ENCODE measurements around the gene HCAR3. TPM values are rescaled to one million over a fixed set of nuclear protein-coding genes. Genes with fewer than 3 reads are reported as not detected.

HCAR3 gene
- 0.22 to 0.47 TPM (median 0.30 TPM) in 4 of 5 replicates, not detected in the other for total RNA-seq (2022; extraction: Qiagen RNA extraction; ENCODE audit: low read depth)

DNA sequence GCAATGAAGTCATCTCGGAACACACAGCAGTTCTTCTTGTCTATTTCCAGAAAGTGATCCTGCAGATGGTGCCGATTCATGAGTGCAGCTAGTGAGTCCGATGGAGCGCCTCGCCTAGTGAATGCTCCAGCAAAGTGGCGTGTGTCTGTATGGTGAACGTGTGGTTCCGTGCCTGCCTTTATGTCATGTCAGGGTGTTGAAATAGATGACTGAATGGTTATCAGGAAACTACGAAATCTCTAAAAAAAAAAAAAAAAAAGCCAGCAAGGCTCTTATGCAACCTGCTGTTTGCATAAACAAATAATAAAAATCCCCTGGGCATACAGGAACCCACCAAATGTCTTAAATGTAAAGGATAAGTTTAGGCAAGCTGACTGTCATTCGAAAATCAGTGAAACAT is at the start of gene HCAR3:
Gene HCAR3, minus strand, starts transcription at position 154 of the 400 bp plus-strand sequence. Its CDS starts 74 bp downstream, at position 80.

DNA sequence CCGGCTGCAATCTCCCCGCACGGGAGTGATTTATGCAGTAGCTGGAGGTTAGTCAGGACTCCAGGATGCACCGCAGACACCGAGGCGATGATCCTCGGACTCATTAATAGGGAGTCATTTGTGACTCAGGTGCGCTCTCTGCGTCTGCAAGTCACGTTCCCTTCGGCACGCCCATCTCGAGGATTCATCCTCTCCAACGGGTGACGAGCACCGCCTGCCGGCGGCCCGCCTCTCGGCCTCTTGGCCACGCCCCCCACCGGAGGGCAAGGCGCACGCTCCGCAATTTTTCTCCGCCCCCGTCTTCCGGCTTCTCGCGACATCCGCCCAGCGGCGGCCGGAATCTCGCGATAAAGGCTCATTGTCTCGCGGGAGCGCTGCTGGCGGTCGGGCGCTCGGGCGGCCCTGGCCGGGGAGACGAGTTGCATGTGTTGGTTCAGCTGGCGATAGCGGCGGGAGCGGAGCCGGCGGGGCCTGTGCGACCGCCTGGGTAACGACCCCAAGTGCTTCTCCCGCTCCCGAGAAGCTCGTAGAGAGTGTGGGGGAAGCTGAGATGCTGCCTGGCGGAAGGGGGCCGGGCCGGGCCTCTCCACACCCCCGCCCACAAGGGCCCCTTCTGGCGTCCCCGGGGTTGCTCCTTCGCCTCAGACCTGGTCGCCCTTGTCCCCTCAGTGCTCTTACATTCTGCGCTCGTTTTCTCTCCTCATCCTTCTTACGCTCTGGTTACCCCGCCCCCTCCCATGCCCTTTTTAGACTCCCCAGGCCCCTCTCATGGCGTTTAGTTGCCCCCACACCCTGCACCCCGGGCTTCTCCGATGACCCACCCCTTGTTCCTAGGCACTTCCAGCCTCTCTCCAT is 36.1 kb upstream of the HCAR3 start, which contains the start of gene DENR:
Gene DENR, plus strand, starts transcription at position 361 of the 855 bp plus-strand sequence. CDS start 878 bp downstream, outside the sequence.

DNA sequence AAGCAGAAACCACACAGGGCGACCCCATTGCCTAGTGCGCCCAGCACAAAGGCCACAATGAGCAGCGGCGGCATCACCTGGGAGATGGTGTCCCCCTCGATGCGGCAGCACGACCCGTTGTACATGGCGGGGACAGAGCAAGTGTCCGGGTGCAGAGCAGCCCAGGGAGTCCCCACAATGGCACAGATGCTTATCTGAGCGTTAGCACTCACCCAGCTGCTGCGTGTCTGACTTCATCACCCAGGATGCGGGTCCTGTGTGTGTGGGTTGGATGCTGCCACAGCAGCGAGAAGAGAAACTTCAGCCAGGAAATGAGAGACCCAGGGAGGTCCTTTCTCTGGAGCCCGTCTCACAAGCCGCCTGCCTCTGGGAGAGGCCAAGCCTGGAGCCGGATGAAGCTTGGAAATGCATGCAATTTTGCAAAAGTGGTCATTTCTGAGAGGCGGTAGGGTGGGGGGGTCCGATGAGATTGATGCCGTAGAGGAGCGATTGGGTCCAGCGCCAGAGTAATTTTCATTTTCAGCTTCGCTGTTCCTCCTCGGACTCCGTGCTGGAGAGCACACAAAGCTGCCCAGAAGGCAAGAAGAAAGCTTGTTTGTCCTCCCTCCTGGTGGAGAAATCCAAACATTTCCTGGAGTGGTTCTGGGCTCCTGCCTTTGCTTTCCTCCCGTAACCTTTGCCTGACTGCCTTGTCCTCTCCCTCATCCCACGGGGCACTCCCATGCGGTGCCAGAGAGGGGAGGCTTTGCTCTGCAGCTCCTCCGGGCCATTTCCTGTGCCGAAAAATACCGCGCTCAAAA is 13.8 kb upstream of the HCAR3 start, which contains the start of gene HCAR1:
Gene HCAR1, minus strand, starts transcription at position 630 of the 800 bp plus-strand sequence. Its CDS starts 505 bp downstream, at position 125.

DNA sequence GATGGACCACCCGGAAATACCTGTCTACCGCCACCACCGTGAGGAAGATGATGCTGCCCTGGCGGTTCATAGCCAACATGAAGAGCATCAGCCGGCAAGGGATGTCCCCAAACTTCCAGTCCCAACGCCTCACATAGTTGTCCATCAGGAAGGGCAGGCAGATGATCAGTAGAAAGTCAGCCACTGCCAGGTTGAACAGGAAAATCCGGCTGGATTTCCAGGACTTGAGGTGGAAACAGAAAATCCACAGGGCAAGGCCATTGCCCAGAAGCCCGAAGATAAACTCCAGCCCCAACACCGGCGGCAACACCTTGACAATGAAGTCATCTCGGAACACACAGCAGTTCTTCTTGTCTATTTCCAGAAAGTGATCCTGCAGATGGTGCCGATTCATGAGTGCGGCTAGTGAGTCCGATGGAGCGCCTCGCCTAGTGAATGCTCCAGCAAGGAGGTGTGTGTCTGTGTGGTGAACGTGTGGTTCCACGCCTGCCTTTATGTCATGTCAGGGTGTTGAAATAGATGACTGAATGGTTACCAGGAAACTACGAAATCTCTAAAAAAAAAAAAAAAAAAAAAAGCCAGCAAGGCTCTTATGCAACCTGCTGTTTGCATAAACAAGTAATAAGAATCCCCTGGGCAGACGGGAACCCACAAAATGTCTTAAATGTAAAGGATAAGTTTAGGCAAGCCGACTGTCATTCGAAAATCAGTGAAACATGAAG is 13.6 kb downstream of the HCAR3 start, which contains the start of gene HCAR2:
Gene HCAR2, minus strand, starts transcription at position 468 of the 722 bp plus-strand sequence. Its CDS starts 74 bp downstream, at position 394.

Other genes with a start within 250 kb of the HCAR3 start
- 25.7 to 27.5 TPM (median 26.4 TPM) in 5 replicates for gene ZCCHC8, start 215.9 kb downstream of the HCAR3 start, total RNA-seq (2022; extraction: Qiagen RNA extraction; ENCODE audit: low read depth)
- gene RSRC2, start 189.9 kb downstream of the HCAR3 start, total RNA-seq (2022; extraction: Qiagen RNA extraction; ENCODE audit: low read depth) = 52.3 to 76.3 TPM (median 56.7 TPM) in 5 replicates
- gene KNTC1, start 189.6 kb downstream of the HCAR3 start, total RNA-seq (2022; extraction: Qiagen RNA extraction; ENCODE audit: low read depth) = 20.6 to 25.7 TPM (median 23.9 TPM) in 5 replicates
- gene HCAR2, start 13.5 kb downstream of the HCAR3 start, total RNA-seq (2022; extraction: Qiagen RNA extraction; ENCODE audit: low read depth) = 0.26 to 0.78 TPM (median 0.30 TPM) in 5 replicates
- gene HCAR1, start 14.0 kb upstream of the HCAR3 start, total RNA-seq (2022; extraction: Qiagen RNA extraction; ENCODE audit: low read depth) = 0.02 to 0.05 TPM (median 0.03 TPM) in 4 of 5 replicates, not detected in the other
- gene DENR, start 36.0 kb upstream of the HCAR3 start, total RNA-seq (2022; extraction: Qiagen RNA extraction; ENCODE audit: low read depth) = 57.1 to 71.4 TPM (median 60.7 TPM) in 5 replicates
- gene CCDC62, start 57.8 kb upstream of the HCAR3 start, total RNA-seq (2022; extraction: Qiagen RNA extraction; ENCODE audit: low read depth) = 0.04 to 0.09 TPM (median 0.06 TPM) in 4 of 5 replicates, not detected in the other
- 11.0 to 13.0 TPM (median 11.3 TPM) in 5 replicates for gene HIP1R, start 118.6 kb upstream of the HCAR3 start, total RNA-seq (2022; extraction: Qiagen RNA extraction; ENCODE audit: low read depth)
- gene VPS37B, start 179.3 kb upstream of the HCAR3 start, total RNA-seq (2022; extraction: Qiagen RNA extraction; ENCODE audit: low read depth) = 30.6 to 36.3 TPM (median 33.7 TPM) in 5 replicates
- gene ABCB9, start 249.7 kb upstream of the HCAR3 start, total RNA-seq (2022; extraction: Qiagen RNA extraction; ENCODE audit: low read depth) = 6.8 to 9.3 TPM (median 8.8 TPM) in 5 replicates